ENCODE data around the gene CRTC1. TPM values are rescaled to one million over a fixed set of nuclear protein-coding genes. Genes with fewer than 3 reads are reported as not detected.

Gene CRTC1
- total RNA-seq, 1 donor from 2014 or later: 14.6 TPM

- H3K9me3 Mint-ChIP-seq (ENCODE audit: low read depth): peaks cover 6% of the 10 kb centered on the region
- peaks cover 2% of the 10 kb centered on the region for H3K27me3 Mint-ChIP-seq (ENCODE audit: low read depth)
- H3K27ac Mint-ChIP-seq (ENCODE audit: unreplicated experiment): peak within 1 kb of the TSS; percentile 84
- peaks cover 36% of the 10 kb centered on the region for H3K4me1 Mint-ChIP-seq (ENCODE audit: low read depth)
- DNase-seq (ENCODE audit: low spot score): peak; percentile 97
- peaks cover 5% of the 10 kb centered on the region for H3K36me3 Mint-ChIP-seq (ENCODE audit: low read depth)
- H3K4me3 Mint-ChIP-seq (ENCODE audit: unreplicated experiment): peak within 1 kb of the TSS; percentile 88
- TF ChIP-seq CTCF (IDR thresholded peaks at IDR 0.05): peak; percentile 39
Measured at GRCh38 chr19:18831524-18832305, 148.2 kb downstream of the CRTC1 start, which contains the start of gene UPF1. Gene UPF1, plus strand, starts transcription at chr19:18831959. Its CDS starts 251 bp downstream, at chr19:18832210.

Other genes starting within 250 kb of the CRTC1 start
- gene ISYNA1, start 245.5 kb upstream of the CRTC1 start, total RNA-seq: 56.5 to 213 TPM (median 208 TPM) in 3 replicates
- gene ELL, start 161.6 kb upstream of the CRTC1 start, total RNA-seq: 12.4 to 14.0 TPM (median 13.0 TPM) in 3 replicates
- 168 to 192 TPM (median 190 TPM) in 3 replicates for gene FKBP8, start 140.1 kb upstream of the CRTC1 start, total RNA-seq
- gene KXD1, start 125.8 kb upstream of the CRTC1 start, total RNA-seq: 63.4 to 69.8 TPM (median 65.4 TPM) in 3 replicates
- 712 to 830 TPM (median 749 TPM) in 3 replicates for gene UBA52, start 111.8 kb upstream of the CRTC1 start, total RNA-seq
- gene REX1BD, start 94.9 kb upstream of the CRTC1 start, total RNA-seq: 46.9 to 89.0 TPM (median 54.1 TPM) in 3 replicates
- gene CRLF1, start 76.9 kb upstream of the CRTC1 start, total RNA-seq: 13.2 to 21.9 TPM (median 15.3 TPM) in 3 replicates
- 4.4 to 4.8 TPM (median 4.4 TPM) in 3 replicates for gene TMEM59L, start 70.8 kb upstream of the CRTC1 start, total RNA-seq
- gene KLHL26, start 46.7 kb upstream of the CRTC1 start, total RNA-seq: 6.6 to 9.8 TPM (median 8.0 TPM) in 3 replicates
- 10.6 to 17.2 TPM (median 14.5 TPM) in 3 replicates for gene COMP, start 107.6 kb downstream of the CRTC1 start, total RNA-seq
- 38.6 to 45.3 TPM (median 40.4 TPM) in 3 replicates for gene UPF1, start 148.3 kb downstream of the CRTC1 start, total RNA-seq
- gene CERS1, start 212.5 kb downstream of the CRTC1 start, total RNA-seq: 4.3 to 10.2 TPM (median 8.4 TPM) in 3 replicates
- 175 to 205 TPM (median 189 TPM) in 3 replicates for gene COPE, start 235.7 kb downstream of the CRTC1 start, total RNA-seq
- gene DDX49, start 236.0 kb downstream of the CRTC1 start, total RNA-seq: 47.0 to 57.4 TPM (median 50.6 TPM) in 3 replicates